ENCODE data around the gene SLC25A10.

GRCh38 chr17:81734405-81735263, 22.6 kb downstream of the SLC25A10 start:
- TF ChIP-seq CTCF (IDR thresholded peaks at IDR 0.05; ENCODE audit: low read length) = no peak
- TF ChIP-seq EZH2 (optimal IDR thresholded peaks at IDR 0.05; ENCODE audit: low read depth, low read length) = no peak

Measured in MM.1S (cell line).